Mesothelial cell of epicardium (in vitro differentiated cells): Measurements from ENCODE around the gene ATP5IF1. TPM values are rescaled to one million over a fixed set of nuclear protein-coding genes. Genes with fewer than 3 reads are reported as not detected.

Source experiments
- DNase-seq, 2 experiments: peaks; one replicate each; pipeline ENCODE4 v3.0.0; 2021; ENCODE audit warnings: low spot score in 2 of 2; ENCODE audit not compliant: unreplicated experiment in 2 of 2
- H3K27ac Mint-ChIP-seq: 2 replicates; pipeline ENCODE4 v1.8.0; 2021; ENCODE audit warnings: mixed read lengths
- H3K27me3 Mint-ChIP-seq: 2 replicates; pipeline ENCODE4 v1.8.0; 2021; ENCODE audit warnings: low read depth, mixed read lengths
- H3K36me3 Mint-ChIP-seq: 2 replicates; pipeline ENCODE4 v1.8.0; 2021; ENCODE audit warnings: mixed read lengths
- H3K4me1 Mint-ChIP-seq: 2 replicates; pipeline ENCODE4 v1.8.0; 2021; ENCODE audit warnings: mixed read lengths
- H3K4me3 Mint-ChIP-seq: 2 replicates; pipeline ENCODE4 v1.8.0; 2021; ENCODE audit warnings: mild to moderate bottlenecking, moderate library complexity, mixed read lengths
- H3K9me3 Mint-ChIP-seq: 2 replicates; pipeline ENCODE4 v1.8.0; 2021; ENCODE audit warnings: mixed read lengths
- CTCF ChIP-seq: fragments of 200-600 bp; sonication (generic); IDR thresholded peaks from one replicate; pipeline ENCODE4 v1.5.0; 2021; ENCODE audit warnings: antibody characterized with exemption; ENCODE audit not compliant: unreplicated experiment
- total RNA-seq: library from RNA; stranded (reverse); gene quantifications from 3 replicates; pipeline ENCODE4 v1.2.1, GENCODE V29; 2021

The ATP5IF1 gene
- total RNA-seq, 1 donor from 2014 or later: 125 TPM

DNA sequence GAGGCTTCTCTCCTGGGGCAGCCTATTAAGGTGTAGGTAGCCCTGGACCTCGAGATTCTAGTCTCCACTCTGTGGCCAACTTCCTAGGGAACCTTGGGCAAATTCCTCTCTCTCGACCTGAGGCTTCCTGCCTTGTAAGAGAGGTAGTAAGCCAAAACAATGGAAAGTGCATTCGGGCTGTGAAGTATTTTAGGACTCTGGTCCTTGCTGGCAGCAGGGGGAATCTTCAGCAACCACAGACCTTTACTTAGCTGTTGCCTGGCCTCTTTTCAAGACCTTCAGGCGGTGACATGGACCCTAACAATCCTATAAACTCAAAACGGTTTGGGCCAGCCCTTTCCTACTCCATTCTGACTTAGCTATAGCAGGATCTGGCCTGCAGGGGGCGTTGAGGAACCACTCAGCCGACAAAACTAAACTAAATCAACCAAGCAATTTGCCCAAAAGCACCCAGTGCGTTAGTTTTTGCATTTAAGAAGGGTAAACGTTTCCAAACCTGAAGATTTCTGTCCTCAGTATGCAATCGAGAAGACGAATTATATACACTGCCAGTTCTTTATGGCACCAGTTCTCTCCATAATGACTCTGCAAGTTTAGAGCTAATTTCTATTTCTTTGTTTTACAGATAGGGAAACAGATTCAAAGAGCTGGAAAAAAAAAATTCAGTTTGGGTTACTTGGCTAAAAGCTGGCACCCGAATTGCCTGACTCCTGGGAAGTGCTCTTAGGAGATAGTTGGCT lies 12.5 kb downstream of the ATP5IF1 start:
- Mint-ChIP-seq H3K36me3 (no peaks in the 10 kb centered on the region), H3K4me1 (peaks cover 39% of the 10 kb centered on the region), H3K27ac (peak overlapping the region; percentile 98), H3K4me3 (peak overlapping the region; percentile 56), H3K27me3 (no peaks in the 10 kb centered on the region), H3K9me3 (no peaks in the 10 kb centered on the region)
- peak; percentile 92 for TF ChIP-seq CTCF
- DNase-seq: peak; percentile 59 to 84

DNA sequence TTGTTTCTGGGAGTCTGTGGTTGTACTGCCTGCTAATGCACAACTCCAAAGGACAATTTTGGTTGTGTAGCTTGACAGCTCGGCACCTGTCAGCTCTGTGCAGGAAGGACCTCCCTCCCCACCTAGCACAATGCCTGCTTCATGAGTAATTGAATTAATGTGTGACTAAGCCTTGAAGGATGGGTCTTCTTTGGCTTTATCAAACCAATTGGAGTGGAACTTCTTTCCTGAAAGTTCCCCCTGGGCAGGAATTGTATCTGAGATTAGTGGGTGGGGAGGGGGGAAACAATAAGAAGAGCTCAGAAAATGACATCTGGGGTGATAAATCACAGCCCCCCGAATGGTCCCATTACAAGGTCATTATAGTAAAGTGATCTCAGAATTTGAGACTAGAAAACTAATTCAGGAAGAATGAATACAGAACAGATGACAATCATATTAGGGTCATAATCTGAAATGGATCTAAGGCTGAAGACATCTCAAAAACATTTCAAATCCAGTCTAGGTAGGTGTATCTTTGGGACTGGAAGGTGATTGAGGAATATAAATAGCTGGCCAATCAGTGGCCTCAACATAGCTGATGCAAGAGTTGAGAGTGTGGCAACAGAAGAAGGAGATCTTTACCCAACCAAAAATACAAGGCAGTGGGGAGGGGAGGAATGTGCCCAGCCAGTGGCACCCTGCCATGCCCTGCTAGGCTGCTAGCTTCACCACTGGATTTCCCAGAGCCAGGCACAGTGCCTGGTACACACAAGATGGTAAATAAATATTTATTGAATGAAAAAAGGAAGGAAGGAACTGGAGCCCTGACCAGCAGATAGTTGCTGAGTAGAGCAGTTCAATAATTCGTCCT lies 13.3 kb downstream of the ATP5IF1 start:
- H3K9me3 Mint-ChIP-seq: no peaks in the 10 kb centered on the region
- DNase-seq: no peak
- TF ChIP-seq CTCF: no peak
- peak overlapping the region; percentile 98 for H3K27ac Mint-ChIP-seq
- no peak overlapping the region for H3K4me3 Mint-ChIP-seq
- H3K36me3 Mint-ChIP-seq: no peaks in the 10 kb centered on the region
- H3K4me1 Mint-ChIP-seq: peaks cover 34% of the 10 kb centered on the region
- H3K27me3 Mint-ChIP-seq: no peaks in the 10 kb centered on the region

GRCh38 chr1:28249866-28250295 lies 14.0 kb downstream of the ATP5IF1 start:
- Mint-ChIP-seq H3K27me3 (no peaks in the 10 kb centered on the region), H3K27ac (no peak overlapping the region), H3K36me3 (no peaks in the 10 kb centered on the region), H3K9me3 (no peaks in the 10 kb centered on the region), H3K4me3 (no peak overlapping the region), H3K4me1 (peaks cover 34% of the 10 kb centered on the region)
- no peak for DNase-seq
- TF ChIP-seq CTCF: no peak

DNA sequence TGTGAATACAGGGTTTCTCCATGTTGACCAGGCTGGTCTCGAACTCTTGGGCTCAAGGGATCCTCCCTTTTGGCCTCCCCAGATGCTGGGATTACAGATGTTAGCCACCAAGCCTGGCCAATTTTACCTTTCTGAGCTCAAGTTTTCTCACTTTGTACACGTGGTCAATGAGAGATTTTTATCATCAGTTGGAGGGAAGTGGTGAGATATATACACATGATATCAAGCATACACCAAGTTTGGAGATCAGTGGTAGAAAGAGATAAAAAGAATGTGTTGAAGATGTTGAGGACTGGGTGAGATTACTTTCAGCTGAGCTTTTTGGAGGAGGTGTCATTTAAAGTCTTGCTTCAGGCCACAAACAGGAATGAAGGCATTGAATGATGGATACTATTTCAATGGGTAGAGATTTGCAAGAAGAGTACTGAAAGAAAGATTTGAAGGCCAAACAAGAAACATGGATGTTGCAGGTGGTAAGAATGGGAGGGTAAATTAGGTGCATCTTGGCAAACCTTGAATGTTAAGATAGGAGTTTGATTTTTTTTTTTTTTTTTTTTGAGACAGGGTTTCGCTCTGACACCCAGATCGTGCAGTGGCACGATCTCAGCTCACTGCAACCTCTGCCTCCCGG lies 20.4 kb downstream of the ATP5IF1 start:
- H3K4me1 Mint-ChIP-seq: peaks cover 20% of the 10 kb centered on the region
- H3K27ac Mint-ChIP-seq: no peak overlapping the region
- no peak for TF ChIP-seq CTCF
- no peaks in the 10 kb centered on the region for H3K27me3 Mint-ChIP-seq
- DNase-seq: no peak
- no peaks in the 10 kb centered on the region for H3K9me3 Mint-ChIP-seq
- no peaks in the 10 kb centered on the region for H3K36me3 Mint-ChIP-seq
- no peak overlapping the region for H3K4me3 Mint-ChIP-seq

DNA sequence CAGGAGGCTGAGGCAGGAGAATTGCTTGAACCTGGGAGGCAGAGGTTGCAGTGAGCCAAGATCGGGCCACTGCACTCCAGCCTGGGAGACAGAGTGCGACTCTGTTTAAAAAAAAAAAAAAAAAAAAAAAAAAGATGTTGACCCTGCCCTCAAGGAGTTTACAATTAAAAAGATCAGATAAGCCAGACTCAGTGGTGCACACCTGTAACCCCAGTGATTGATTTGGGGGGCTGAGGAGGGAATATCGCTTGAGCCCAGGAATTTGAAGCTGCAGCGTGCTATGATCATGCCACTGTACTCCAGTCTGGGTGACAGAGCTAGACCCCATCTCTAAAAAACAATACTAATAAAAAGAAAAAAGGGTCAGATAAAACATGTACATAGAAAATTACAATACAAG lies 21.8 kb downstream of the ATP5IF1 start:
- Mint-ChIP-seq H3K4me3 (no peak overlapping the region), H3K36me3 (no peaks in the 10 kb centered on the region), H3K27ac (no peak overlapping the region), H3K27me3 (no peaks in the 10 kb centered on the region), H3K9me3 (no peaks in the 10 kb centered on the region), H3K4me1 (peaks cover 20% of the 10 kb centered on the region)
- no peak for TF ChIP-seq CTCF
- DNase-seq: no peak
